GM06990 (cell line): ENCODE results near the gene ZNF225.
A peak's percentile ranks its signal among the peaks of the same experiment; 100 is the strongest.

Source experiments
- DNase-seq: peaks from one replicate; pipeline ENCODE4 v3.0.0-alpha.2; 2011; ENCODE audit not compliant: insufficient read length; ENCODE audit errors: extremely low read depth
- H3K27me3 ChIP-seq: replicated peaks from 2 replicates; pipeline ENCODE4 v1.6.0; 2011; ENCODE audit warnings: low read length; ENCODE audit not compliant: control insufficient read depth, insufficient read depth
- H3K36me3 ChIP-seq: 2 replicates; pipeline ENCODE4 v1.5.1; 2011; ENCODE audit warnings: low read length; ENCODE audit not compliant: control insufficient read depth, insufficient read depth
- H3K4me3 ChIP-seq: replicated peaks from 2 replicates; pipeline ENCODE4 v1.5.1; 2011; ENCODE audit warnings: low read depth, mild to moderate bottlenecking, control low read depth, low read length
- CTCF ChIP-seq: IDR thresholded peaks from 2 replicates; pipeline ENCODE4 v1.5.1; 2011; ENCODE audit warnings: low read length, control low read depth, mild to moderate bottlenecking, inconsistent platforms; ENCODE audit not compliant: insufficient read depth, poor library complexity, severe bottlenecking

The ZNF225 gene

GRCh38 chr19:44113138-44113783 is at the start of gene ZNF225:
Gene ZNF225 (plus strand): TSS chr19:44113399. CDS start chr19:44115828, 2,429 bp downstream.
- peak; percentile 83 for DNase-seq
- peak within 1 kb of the TSS; percentile 91 for H3K4me3 ChIP-seq
- peaks cover 3% of the 10 kb centered on the region for H3K36me3 ChIP-seq
- H3K27me3 ChIP-seq: no peaks in the 10 kb centered on the region
- no peak for TF ChIP-seq CTCF

GRCh38 chr19:44066305-44066704 is 46.9 kb upstream of the ZNF225 start:
- DNase-seq: no peak
- no peak for TF ChIP-seq CTCF
- no peaks in the 10 kb centered on the region for H3K27me3 ChIP-seq
- no peaks in the 10 kb centered on the region for H3K36me3 ChIP-seq
- no peak overlapping the region for H3K4me3 ChIP-seq

- no peak overlapping the region for H3K4me3 ChIP-seq
- no peaks in the 10 kb centered on the region for H3K36me3 ChIP-seq
- TF ChIP-seq CTCF: no peak
- no peak for DNase-seq
- no peaks in the 10 kb centered on the region for H3K27me3 ChIP-seq
These were observed 43.8 kb upstream of the ZNF225 start for GRCh38 chr19:44069415-44069814.

GRCh38 chr19:44071824-44072542 is 41.2 kb upstream of the ZNF225 start, which contains the start of gene ZNF284:
Gene ZNF284 (plus strand): TSS chr19:44072159. CDS start chr19:44076390, 4,231 bp downstream.
- Histone ChIP-seq H3K4me3 (peak within 1 kb of the TSS; percentile 62), H3K27me3 (no peaks in the 10 kb centered on the region), H3K36me3 (no peaks in the 10 kb centered on the region)
- TF ChIP-seq CTCF: no peak
- DNase-seq: peak; percentile 83

- Histone ChIP-seq H3K4me3 (peak overlapping the region; percentile 62), H3K36me3 (no peaks in the 10 kb centered on the region), H3K27me3 (no peaks in the 10 kb centered on the region)
- no peak for DNase-seq
- no peak for TF ChIP-seq CTCF
These were observed 40.4 kb upstream of the ZNF225 start for GRCh38 chr19:44072543-44073401.
